Esophagus squamous epithelium (tissue), 5 donors: ENCODE measurements around the gene TCF4. TPM values are rescaled to one million over a fixed set of nuclear protein-coding genes. Genes with fewer than 3 reads are reported as not detected.

Experiments used
- DNase-seq: peaks from one replicate; lab custom pipeline; 2025; lab: John Stamatoyannopoulos, UW
- H3K27ac ChIP-seq, 4 donors: fragments of 200-600 bp; sonication (generic); one replicate each; pipeline ENCODE4 v1.5.1; 2016 to 2019; ENCODE audit warnings: mild to moderate bottlenecking in 1 of 4
- H3K27me3 ChIP-seq, 4 donors: fragments of 200-600 bp; sonication (generic); 1 replicate in 3 of 4; 2 replicates in 1 of 4; pipeline versions ENCODE4 v1.5.1 to v1.6.0; 2017 to 2021; ENCODE audit warnings: antibody characterized with exemption in 1 of 4
- H3K36me3 ChIP-seq, 3 donors: fragments of 200-600 bp; sonication (generic); one replicate each; pipeline ENCODE4 v1.5.1; 2016 to 2019
- H3K4me1 ChIP-seq, 3 donors: fragments of 200-600 bp; sonication (generic); one replicate each; pipeline ENCODE4 v1.5.1; 2017 to 2019
- H3K4me3 ChIP-seq, 4 donors: fragments of 200-600 bp; sonication (generic); 1 replicate in 3 of 4; 2 replicates in 1 of 4; pipeline ENCODE4 v1.5.1; 2016 to 2019; ENCODE audit warnings: mild to moderate bottlenecking in 2 of 4, moderate library complexity in 1 of 4
- H3K9me3 ChIP-seq, 3 donors: fragments of 200-600 bp; sonication (generic); one replicate each; pipeline ENCODE4 v1.5.1; 2016 to 2019
- POLR2A ChIP-seq, 4 donors: fragments of 450-650 bp; IDR thresholded peaks; one replicate each; pipeline ENCODE4 v1.6.1; 2017; ENCODE audit warnings: antibody characterized with exemption in 4 of 4, mild to moderate bottlenecking in 4 of 4, moderate library complexity in 3 of 4
- WGBS, 2 donors: methylation state at CpG; one replicate each; pipeline ENCODE4 v1.1.5; 2018; 5-methylcytosine and 5-hydroxymethylcytosine counted together
- intact Hi-C: fragments of 100-400 bp; cut with DNase I; formaldehyde crosslinking; loops from one replicate; pipeline ENCODE4 v1.15.0; 2022
- total RNA-seq, 4 donors: library from RNA; depleted of rRNA; stranded (reverse); fragments of >200 nt; gene quantifications; one replicate each; pipeline ENCODE4 v1.1.0, GENCODE V29; 2016
- TF ChIP-seq, protein P1 (sequence below), 6 experiments: fragments of 450-650 bp in 4 of 6; fragments of 200-600 bp in 2 of 6; sonication (generic) in 2 of 6; IDR thresholded peaks; one replicate each; pipeline ENCODE4 v1.5.1; 2016 to 2019; ENCODE audit warnings: antibody characterized with exemption in 6 of 6, mild to moderate bottlenecking in 4 of 6, moderate library complexity in 4 of 6
- donor health status: DM: yes; HTN: yes; CAD: no.

TCF4 gene
- total RNA-seq, 4 donors from 2014 or later, result 19.0 to 79.7 (median 26.0) TPM

DNA sequence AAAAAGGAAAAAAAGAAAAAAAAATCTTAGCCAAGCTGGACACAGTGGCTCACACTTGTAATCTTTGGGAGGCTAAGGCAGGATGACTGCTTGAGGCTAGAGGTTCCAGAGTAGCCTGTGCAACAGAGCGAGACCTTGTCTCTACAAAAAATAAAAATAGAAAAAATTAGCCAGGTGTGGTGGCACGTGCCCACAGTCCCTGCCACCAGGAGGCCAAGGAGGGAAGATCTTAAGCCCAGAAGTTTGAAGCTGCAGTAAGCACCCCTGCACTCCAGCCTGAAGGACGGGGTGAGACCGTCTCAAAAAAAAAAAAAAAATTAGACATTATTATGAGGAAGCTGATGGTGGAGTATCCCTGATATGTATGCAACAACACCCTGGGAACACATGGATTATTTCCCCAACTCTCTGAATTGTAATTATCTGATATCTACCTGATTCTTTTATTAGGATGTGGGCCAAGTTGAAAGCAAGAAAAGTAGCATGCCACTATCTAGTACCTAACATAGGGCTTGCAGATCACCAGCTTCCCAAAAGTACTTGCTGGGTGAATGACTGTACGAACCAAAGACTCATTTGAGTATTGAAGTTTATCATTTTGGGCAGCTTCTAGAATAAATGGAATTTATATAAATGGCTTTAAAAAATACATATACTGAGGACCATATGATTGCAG lies 140.9 kb downstream of the TCF4 start:
- H3K4me3 ChIP-seq, result no peak overlapping the region
- DNase-seq, result no peak
- no peaks in the 10 kb centered on the region for H3K27me3 ChIP-seq
- H3K4me1 ChIP-seq, result peaks cover 0 to 34% (median 7%) of the 10 kb centered on the region in 3 donors
- H3K36me3 ChIP-seq, result no peaks in the 10 kb centered on the region
- no peak for TF ChIP-seq POLR2A (IDR thresholded peaks at IDR 0.05)
- TF ChIP-seq, protein P1, sequence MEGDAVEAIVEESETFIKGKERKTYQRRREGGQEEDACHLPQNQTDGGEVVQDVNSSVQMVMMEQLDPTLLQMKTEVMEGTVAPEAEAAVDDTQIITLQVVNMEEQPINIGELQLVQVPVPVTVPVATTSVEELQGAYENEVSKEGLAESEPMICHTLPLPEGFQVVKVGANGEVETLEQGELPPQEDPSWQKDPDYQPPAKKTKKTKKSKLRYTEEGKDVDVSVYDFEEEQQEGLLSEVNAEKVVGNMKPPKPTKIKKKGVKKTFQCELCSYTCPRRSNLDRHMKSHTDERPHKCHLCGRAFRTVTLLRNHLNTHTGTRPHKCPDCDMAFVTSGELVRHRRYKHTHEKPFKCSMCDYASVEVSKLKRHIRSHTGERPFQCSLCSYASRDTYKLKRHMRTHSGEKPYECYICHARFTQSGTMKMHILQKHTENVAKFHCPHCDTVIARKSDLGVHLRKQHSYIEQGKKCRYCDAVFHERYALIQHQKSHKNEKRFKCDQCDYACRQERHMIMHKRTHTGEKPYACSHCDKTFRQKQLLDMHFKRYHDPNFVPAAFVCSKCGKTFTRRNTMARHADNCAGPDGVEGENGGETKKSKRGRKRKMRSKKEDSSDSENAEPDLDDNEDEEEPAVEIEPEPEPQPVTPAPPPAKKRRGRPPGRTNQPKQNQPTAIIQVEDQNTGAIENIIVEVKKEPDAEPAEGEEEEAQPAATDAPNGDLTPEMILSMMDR (IDR thresholded peaks at IDR 0.05), result no peak
- H3K9me3 ChIP-seq, result peaks cover 0 to 4% (median 0%) of the 10 kb centered on the region in 3 donors
- intact Hi-C loops, result no loop called here
- WGBS, 2 donors, result 90 to 93% methylated on average over 5 of the region's 5 CpGs
- H3K27ac ChIP-seq, result no peak overlapping the region

DNA sequence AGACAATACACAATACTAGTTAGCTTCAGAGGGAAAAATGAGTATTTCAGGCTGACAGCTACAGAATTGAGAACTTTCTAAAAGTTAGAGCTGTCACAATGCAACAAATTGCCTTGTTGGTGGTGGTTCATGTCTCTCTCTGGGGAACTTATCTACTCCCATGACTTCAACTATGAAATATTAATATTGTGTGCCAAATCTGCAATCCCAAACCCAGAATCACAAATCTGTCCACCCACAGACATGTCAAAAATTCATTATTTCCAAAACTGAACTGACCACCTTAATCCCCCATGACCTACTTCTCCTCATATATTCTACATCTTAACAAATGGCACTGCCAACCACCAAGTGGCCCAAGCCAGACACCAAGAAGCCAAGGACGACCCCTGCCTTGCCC lies 143.5 kb downstream of the TCF4 start:
- Histone ChIP-seq H3K4me1 (peaks cover 0 to 18% (median 0%) of the 10 kb centered on the region in 3 donors), H3K27ac (no peak overlapping the region), H3K4me3 (no peak overlapping the region), H3K9me3 (peaks cover 0 to 4% (median 0%) of the 10 kb centered on the region in 3 donors), H3K36me3 (no peaks in the 10 kb centered on the region), H3K27me3 (no peaks in the 10 kb centered on the region)
- intact Hi-C loops, result no loop called here
- WGBS, 2 donors, result 64 to 87% methylated on average over 1 of the region's 1 CpG
- TF ChIP-seq POLR2A (IDR thresholded peaks at IDR 0.05), result no peak
- TF ChIP-seq, protein P1 (IDR thresholded peaks at IDR 0.05), result no peak
- no peak for DNase-seq

DNA sequence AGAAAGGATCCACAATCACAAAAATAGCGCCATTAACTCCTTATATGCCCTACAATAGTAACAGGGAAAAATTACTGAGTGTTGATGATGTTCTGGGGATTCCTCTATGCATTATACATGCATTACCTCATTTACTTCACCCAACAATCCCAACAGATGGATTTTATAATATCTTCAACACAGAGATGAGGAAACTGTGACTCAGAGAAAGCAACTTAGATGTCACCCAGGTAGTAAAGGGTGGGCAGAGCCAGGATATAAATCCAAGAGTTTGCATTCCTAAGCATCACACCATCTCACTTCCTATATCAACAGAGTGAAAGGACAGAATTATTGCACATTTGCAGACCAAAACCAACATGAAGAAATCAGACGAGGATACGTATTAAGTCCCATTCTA lies 144.2 kb downstream of the TCF4 start:
- WGBS, 2 donors, result 93 to 98% methylated on average over 3 of the region's 3 CpGs
- no peak for DNase-seq
- Histone ChIP-seq H3K9me3 (peaks cover 0 to 4% (median 0%) of the 10 kb centered on the region in 3 donors), H3K36me3 (no peaks in the 10 kb centered on the region), H3K4me3 (no peak overlapping the region), H3K4me1 (peaks cover 0 to 12% (median 0%) of the 10 kb centered on the region in 3 donors), H3K27me3 (no peaks in the 10 kb centered on the region), H3K27ac (no peak overlapping the region)
- TF ChIP-seq, protein P1 (IDR thresholded peaks at IDR 0.05), result no peak
- no peak for TF ChIP-seq POLR2A (IDR thresholded peaks at IDR 0.05)
- intact Hi-C loops, result no loop called here

DNA sequence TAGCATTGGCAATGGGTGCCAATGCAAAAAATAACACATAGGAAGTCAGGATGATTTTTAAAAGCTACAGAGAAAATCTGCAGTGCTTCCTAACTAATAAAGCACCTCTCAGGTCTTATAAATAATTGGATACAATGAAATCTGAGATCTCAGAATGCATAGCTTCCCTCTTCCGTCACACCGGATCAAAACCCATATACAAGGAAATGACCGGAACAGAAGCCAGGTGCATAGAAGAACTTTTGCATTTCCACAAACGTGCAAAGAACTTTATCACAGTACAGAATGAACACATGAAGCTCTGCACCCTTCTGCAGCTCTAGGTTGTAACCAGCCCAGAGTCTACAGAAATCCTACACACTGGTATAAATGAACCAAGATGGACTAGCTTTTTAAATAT lies 145.4 kb downstream of the TCF4 start:
- H3K27me3 ChIP-seq, result no peaks in the 10 kb centered on the region
- DNase-seq, result no peak
- no peaks in the 10 kb centered on the region for H3K36me3 ChIP-seq
- peaks cover 0 to 6% (median 0%) of the 10 kb centered on the region in 3 donors for H3K4me1 ChIP-seq
- no peak overlapping the region for H3K27ac ChIP-seq
- TF ChIP-seq, protein P1 (IDR thresholded peaks at IDR 0.05), result no peak
- no peak for TF ChIP-seq POLR2A (IDR thresholded peaks at IDR 0.05)
- 83 to 88% methylated on average over 4 of the region's 4 CpGs for WGBS, 2 donors
- intact Hi-C loops, result no loop called here
- H3K9me3 ChIP-seq, result peaks cover 0 to 4% (median 0%) of the 10 kb centered on the region in 3 donors
- H3K4me3 ChIP-seq, result no peak overlapping the region

DNA sequence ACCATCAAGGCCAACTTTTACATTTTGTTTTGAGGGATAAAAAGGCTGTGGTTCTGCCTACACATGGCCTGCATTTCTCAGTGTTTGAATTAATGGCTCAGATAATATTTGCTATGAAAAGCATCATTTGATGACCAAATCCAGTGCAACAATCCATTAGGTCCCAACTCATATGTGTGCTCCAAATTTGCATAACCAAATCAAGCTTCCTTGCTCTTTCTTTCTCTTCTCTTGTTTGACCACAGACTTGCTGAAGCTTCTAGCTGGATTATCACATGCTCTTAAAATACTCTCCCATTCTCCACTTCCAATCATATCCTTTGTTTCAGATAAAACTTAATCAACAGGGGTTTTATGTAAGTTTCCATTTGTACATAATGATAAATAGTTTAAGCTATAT lies 147.0 kb downstream of the TCF4 start:
- no peak for DNase-seq
- Histone ChIP-seq H3K27me3 (no peaks in the 10 kb centered on the region), H3K9me3 (peaks cover 0 to 3% (median 0%) of the 10 kb centered on the region in 3 donors), H3K36me3 (no peaks in the 10 kb centered on the region), H3K4me1 (peaks cover 0 to 6% (median 0%) of the 10 kb centered on the region in 3 donors), H3K27ac (no peak overlapping the region), H3K4me3 (no peak overlapping the region)
- intact Hi-C loops, result no loop called here
- TF ChIP-seq POLR2A (IDR thresholded peaks at IDR 0.05), result no peak
- TF ChIP-seq, protein P1 (IDR thresholded peaks at IDR 0.05), result no peak
